Colon (tissue), 2 donors: Measurements from ENCODE around the gene SPA17.
A peak's percentile ranks its signal among the peaks of the same experiment; 100 is the strongest.

Source experiments
- FAIRE-seq: peaks from 2 replicates; lab custom pipeline; 2012; peaks lifted over from hg19 to GRCh38; lab: Jason Lieb, UNC
- donor health status: control.
- donor health status: control.

SPA17 gene

DNA sequence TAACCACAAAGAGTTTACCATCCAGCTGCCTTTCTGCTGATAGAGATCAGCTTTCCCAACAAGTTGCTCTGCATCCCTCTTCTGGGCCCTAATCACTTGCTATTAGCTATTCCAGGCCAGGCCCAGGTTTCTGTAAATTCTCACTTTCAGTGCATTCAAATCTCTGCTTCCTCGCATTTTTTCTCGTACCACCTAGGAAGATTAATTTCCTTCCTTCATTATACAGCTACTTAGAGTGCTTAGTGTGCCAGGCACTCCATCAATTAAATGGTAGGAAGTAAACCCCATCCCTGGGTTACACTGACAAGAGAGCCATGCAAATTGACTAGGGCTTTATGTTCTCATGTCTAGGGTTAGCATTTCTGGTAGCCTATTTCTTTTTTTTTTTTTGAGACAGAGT lies 9.8 kb upstream of the SPA17 start:
- no peak for FAIRE-seq

DNA sequence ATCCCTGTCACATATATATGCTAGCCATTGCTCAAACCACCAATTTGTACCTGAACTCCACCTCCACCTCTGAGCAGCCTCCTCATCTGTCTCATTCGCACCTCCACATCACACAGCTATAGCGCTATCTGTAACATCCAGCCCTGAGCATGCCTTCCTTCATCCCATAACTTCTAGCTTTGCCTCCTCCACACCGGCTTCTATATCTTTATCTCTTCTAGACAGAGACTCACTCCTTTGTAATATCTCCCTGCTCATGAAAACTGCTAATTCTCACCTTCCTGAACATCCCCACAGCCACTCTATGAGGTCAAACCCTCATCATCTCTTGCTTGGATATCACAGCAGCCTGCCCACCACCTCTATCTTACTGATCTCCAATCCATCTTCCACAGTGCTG lies 6.1 kb upstream of the SPA17 start:
- no peak for FAIRE-seq

DNA sequence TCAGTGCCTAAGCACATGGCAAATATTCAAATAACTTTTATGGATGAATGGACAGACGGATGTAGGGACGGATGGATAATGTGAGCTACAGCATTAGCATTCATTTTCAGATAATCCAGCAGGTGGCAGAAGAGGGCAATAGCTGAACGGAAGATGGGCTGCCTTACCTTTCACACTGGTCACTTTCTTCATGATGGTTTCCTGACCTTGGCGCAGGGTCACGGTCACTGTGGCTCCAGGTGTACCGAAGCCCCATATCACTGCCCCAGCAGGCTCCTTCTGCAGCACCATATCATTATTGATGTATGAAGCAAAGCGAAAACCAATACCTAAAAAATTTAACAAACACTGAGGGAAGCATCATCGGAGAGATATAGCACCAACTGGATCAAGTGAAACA lies 4.5 kb upstream of the SPA17 start:
- FAIRE-seq: no peak

DNA sequence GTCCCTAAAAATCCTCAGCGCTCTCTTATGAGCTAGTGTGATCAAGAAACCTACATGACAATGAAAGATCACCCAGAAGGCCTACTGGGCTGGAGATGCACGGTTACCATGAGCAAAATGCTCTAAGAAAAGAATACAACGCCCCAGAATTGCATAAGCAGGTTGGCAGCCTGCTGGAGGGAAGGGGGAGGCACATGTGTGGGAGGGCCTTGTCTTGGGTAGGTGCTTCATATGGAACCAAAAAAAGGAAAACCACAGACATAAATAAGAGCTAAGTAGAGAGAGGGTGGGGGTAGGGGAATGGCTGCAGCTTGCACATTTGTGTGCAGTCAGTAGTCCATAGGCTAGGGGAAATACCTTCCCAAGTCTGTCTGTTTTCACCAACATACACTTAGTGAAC lies 3.0 kb upstream of the SPA17 start:
- no peak for FAIRE-seq

DNA sequence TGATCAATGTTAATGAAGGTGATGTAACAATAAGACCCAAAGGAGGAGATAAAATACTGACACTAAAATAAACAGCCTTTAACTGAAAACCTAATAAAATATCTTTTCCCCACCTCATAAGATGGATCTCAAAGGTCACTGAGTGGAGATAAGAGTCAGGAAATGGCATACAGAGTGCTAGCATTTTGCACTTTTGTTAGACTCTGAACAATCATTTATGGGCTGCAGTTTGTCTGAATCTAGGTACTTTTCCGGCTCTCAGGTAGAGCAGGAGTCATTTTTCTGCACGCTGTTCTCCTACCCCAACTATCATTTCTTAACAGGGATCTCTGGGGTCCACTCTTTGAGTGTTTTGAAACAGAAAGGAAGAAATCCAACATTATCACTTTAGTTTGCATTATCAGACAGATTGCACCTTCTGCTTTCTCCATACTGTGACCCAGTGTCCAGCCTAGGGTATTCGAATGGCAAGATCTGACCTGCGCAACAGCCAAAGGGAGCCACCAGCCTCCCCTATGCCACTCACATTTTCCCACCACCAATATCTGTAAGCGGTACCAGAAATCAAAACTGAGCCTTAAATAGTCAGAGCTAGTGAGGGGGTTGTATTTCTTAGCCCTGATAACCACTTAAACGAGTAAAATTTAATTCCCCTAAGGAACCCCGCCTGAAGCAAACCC lies 1.0 kb upstream of the SPA17 start:
- FAIRE-seq: no peak

DNA sequence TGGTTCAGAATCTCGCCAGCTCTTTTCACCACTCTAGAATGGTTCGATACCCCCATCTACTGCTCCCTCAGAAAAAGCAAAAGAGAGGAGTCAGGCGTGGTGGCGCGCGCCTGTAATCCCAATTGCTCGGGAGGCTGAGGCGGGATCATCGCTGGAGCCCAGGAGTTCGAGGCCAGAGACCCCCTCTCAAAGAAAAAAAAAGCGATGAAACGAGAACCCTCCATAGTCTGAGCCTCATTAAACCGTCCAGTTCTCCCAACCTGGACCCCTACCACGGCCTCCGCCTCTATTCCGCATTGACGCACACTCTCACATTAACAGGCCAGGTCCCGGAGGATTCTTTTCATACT lies 439 bp downstream of the SPA17 start:
- no peak for FAIRE-seq

DNA sequence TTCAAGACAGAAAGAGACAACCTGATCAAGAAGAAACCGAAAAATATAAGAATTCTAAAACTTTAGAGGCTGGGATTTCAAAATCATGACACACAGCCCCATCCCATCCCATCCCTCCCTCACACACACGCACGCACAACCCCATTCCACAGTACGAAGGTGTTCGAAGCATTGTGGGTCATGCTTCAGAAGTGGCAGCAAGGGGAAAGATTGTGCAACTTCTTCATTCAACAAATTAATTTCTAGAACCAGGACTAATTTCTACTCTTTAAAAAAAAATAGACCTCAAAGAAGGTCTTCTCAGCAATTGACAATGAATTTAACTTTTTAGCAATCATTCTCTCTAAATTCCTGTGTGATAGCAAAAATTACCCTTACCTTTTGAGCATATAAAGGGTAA lies 867 bp downstream of the SPA17 start:
- no peak for FAIRE-seq

DNA sequence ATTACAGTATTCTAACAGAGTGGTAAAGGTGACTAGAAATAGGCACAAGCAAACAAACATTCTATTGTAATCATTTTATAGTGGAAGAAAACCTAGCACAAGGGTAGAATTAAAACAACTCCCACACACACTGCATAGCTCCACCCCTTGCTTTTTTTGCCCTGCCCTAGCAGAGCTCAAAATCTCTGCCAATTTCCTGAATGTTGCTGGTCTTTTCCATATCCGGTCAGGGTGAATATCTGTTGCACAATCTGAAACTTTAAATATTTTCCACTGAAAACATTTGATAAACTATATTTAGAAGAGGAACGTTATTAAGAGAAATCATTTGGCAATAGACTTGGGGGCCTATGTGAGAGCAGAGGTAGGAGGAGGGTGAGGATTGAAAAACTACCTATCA lies 2.7 kb downstream of the SPA17 start:
- FAIRE-seq: no peak

DNA sequence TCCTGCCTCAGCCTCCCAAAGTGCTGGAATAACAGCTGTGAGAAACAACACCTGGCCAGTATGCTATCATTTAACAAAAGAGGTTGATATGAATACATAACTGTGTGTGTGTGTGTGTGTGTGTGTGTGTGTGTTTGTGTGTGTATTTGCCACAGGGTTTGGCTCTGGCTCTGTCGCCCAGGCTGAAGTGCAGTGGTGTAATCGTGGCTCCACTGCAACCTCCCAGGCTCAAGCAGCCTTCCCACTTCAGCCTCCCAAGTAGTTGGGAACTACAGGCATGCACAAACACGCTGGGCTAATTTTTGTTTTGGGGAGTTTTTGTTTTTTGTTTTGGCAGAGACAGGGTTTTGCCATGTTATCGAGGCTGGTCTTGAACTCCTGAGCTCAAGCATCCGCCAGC lies 4.7 kb downstream of the SPA17 start:
- no peak for FAIRE-seq

DNA sequence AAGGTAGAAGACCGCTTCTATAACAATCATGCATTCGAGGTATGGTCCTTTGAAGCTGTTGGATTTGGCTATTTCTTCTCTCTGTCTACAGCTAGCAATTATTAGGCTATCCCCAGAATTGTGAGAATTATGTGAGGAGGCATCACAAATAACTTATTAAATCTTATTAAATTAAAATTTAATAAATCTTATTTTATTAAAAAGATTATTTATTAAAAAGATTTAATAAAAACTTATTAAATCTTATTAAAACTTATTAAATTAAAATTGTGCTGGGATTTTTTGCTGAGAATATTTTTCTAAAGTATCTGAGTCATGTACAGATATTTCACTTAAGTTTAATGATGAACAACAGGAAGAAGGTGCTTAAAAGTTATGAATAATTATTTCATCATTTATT lies 7.7 kb downstream of the SPA17 start:
- no peak for FAIRE-seq

DNA sequence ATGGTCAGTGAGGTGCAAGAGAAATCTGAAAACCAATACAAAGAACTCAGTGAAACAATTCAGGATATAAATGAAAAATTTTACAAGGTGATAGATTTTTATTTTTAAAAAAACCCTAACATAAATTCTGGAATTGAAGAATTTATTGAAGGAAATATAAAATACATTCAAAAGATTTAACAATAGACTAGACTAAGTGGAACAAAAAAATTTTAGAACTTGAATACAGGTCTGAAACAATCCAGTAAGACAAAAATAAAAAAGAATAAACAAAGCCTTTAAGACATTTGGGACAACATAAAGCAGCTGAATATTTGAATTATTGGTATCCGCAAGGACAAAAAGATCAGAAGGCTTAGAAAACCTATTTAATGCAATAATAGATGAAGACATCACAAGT lies 8.7 kb downstream of the SPA17 start:
- peak; percentile 65 for FAIRE-seq

DNA sequence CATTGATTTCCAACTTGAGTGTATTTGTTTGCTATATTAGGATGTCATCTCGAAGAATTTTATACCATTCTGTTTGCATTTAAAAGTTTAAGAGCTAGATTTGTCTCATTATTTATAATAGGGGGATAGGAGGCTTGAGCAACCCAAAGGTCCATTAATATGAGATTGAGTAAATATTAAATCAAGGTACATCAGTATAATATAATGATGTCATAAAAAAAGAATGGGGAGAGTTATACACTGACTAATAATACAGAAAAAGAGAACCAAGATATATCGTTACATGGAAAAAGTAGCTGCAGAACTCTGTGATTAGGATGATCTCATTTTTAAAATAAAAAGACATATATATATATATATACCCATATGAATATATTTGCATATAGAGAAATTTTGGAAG lies 19.4 kb downstream of the SPA17 start:
- no peak for FAIRE-seq

DNA sequence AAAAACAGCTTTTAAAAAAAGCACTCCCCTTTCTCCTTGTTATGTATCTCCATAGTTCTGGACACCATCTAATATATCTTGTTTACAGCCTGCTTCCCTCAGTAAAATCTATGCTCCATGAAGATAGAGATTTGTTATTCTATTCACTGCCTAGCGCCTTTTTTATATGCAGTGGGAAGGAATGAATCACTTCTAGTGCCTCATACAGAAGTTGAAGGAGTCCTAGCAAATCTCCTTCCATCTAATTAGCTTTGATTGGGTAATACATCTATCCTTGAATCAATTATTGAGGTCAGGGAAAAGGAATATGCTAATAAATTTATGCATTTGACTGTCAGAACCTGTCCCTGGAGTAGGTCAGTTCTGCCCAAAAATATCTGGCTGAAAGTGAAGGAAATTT lies 25.8 kb downstream of the SPA17 start:
- FAIRE-seq: no peak

DNA sequence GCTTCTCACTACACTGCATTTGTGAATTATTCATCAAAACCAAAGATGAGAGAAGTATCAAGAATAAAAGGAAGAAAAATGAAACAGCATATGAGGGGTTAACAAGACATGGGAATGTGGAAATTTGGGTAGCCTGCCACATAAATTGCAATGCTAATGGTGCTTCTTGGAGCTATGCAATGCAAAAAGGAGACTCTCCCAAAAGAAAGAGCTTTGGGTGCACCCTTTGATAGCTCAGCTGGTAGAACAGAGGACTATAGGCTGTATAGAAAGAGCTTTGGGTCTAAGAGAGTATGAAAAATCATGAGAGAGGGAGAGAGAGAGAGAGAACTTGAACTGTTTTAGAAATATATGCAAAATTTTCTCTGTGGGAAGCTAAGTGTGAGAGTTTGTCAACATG lies 26.3 kb downstream of the SPA17 start:
- FAIRE-seq: no peak

DNA sequence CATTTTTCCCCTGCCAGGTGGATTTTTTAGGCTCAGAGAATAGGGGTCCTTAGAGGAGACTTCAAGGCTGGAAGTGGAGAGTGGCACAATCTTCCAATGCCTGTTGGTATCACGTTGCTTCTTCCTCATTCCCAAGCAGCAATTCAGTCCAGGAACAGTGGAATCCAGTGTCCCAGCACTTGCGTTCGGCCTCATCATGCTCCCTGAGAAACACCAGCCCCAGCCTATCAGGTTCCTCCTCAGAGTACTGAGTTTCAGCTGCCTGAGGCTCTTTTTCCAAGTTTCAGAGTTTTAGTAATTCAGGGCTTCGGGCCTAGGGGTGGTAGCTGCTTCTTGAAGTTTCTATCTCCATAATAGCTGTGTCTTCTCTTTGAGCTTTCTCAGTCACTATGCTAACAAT lies 34.1 kb downstream of the SPA17 start:
- no peak for FAIRE-seq

DNA sequence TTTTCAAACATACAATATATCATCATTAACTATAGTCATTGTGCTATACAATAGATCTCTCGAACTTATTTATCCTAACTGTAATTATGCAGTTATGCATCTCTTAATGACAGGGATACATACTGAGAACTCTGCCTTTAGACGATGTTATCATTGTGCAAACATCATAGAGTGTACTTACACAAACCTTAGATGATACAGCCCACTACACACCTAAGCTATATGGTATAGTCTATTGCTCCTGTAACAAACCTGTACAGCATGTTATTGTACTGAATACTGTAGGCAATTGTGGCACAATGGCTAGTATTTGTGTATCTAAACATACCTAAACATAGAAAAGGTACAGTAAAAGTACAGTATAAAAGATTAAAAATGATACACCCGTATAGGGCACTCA lies 38.7 kb downstream of the SPA17 start:
- FAIRE-seq: peak; percentile 33

DNA sequence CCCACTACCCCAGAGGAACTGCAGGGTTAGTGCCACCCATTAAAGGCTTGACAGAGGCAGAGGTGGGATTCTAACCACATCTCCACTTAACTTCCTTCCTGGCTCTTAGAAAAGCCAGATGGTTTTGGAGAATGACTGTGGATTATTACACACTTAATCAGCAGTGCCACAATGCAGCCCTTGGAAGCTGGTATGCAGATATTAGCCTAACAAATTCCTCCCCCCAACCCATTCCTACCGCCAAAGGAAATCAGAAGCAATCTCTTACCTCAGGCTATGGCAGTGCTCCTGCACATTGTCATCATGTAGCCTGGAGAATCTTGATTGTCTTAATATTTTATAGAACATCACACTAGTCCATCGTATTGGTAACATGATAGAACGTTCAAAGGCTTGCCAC lies 42.9 kb downstream of the SPA17 start:
- no peak for FAIRE-seq

DNA sequence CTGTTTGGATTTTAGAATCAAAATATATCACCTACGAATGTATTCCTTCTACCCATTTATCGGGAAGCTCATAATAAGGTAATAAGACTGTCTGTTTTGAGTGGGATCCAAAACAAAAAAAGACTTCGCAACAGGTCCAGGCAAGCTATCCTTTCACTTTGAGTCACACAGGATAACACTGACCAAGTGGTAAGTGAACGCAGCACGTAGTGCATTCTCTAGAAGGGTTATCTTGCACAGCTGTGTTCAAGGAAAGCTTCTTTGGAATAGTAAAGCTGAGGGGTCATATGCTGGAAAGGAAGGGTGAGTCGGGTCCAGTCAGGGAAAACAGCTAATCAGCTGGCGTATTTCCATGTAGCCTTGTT lies 43.7 kb downstream of the SPA17 start:
- no peak for FAIRE-seq

DNA sequence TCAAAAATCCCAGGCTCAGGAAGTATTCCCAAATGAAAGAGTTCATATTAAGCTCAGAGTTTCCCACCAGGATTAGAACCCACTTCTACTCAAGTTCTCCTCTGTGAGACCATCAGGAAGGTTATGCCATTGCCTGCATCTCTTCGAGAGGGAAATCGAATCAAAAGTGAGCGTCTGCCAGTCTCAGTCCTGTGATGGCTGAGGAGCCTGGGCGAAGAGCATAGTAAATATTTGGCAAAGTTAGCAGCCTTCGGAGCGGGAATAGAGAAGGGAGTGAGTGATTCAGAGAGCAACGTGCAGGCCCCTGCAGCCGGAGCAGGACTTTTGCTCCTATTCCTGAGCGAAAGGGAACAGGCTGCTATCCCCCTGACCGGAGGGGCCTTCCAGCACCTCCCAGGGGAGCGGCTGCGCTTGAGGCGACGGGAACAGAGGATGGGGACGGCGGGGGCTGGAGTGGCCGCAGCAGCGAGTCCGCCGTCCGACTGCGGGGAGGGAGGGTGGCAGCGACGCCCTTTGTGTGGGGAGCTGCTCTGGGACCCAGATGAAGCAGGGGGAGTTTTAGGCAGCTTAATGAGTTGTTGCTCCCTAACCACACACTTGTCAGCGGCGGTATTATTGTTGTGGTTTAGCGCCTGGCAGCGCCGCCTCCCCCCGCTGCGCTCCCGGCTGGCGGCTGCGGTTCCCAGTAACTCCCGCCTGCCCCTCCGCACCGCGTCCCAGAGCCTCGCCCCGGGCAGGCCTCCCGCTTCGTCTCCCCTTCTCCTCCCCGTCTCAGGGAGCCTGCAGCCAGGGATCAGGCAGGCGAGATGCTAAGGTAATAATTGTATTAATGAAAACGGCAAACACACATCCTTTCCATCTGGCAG lies 44.3 kb downstream of the SPA17 start:
- FAIRE-seq: no peak

DNA sequence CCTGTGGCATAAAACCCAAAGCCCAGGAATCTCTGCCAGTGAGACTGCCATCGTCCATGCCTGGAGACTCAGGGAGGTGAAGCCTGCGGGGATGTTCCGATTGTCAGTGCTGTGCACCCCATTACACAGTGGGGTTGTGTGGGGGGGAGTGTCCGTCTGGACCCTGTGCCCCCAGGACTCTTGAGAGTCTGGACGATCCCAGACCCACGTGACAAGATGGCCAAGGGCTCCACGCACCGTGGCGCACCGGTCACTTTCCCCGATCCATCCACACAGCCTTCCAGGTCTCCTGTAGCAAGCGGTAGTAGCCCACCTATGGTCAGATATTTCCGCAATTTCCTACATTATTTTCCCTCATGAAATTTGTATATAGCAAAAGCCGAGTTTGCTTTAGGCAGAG lies 45.1 kb downstream of the SPA17 start:
- no peak for FAIRE-seq

DNA sequence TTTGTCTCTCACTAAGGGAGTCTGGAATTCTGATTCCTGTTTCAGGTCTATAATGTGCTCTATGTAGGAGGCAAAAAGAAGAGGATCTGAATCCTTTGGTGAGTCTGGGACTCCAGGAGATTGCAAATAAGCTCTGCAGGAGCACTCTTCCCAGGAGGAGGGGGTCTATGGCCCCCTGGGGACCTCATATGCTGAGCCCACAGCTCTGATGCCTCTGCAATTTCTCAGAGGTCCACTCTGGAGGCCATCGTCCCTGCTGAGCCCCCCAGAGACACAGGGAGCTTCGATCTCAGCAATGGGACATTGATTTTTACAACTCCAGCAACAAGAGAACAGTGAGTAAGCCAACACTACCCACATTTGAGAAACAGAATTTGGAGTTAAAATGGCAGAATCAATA lies 45.8 kb downstream of the SPA17 start:
- no peak for FAIRE-seq

DNA sequence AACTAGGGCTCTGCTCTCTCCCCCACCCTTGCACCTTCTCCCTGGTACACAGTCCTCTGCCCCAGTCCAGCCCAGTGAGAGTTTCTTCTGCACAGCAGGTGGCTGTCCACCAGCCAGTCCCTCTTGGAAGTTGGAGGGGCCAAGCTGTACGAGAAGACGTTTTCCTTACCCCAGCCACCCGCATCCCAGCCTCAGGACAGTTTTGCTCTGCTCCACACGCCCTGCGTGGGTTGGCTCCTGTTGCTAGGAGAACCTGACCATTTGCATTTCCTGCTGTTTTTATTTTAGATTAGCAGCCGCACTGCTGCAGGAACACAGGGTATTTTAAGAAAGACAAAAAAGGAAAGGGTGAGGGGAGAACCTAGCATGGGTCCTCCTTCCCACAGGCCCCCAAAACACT lies 48.5 kb downstream of the SPA17 start:
- no peak for FAIRE-seq

DNA sequence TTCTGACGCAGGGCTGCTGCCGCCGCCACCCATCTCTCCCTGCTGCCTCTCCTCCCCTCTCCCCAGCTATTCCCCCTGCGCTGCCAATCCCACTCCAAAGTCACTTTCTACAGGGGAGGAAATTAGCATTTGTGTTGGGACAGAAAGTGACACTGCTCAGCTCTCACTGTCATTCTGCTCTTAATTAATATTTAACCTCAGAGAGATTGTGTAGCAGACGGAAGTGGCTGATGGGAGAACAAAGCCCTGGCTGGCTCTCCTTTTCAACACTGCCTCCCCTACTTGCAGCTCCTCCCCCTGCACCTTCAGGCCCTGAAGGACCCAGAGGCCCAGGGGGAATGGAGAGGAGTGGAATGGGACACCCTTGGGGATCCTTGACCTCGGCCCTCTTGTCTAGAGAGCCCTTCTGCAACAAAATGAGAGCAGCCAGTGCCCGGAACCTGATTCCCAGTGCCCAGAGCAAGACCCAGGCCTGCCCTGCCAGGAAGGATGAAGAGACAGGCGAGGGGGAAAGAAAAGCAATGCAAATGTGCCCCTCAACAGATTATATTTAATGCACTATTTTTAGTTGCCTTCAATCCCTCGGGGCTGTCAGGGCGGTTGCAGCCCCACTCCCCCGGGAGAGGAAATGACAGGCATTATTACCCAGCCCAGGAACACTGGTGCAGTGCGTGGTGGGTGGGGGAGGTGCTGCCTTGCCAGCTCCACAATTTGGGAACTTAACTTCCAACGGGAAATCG lies 51.4 kb downstream of the SPA17 start:
- no peak for FAIRE-seq

DNA sequence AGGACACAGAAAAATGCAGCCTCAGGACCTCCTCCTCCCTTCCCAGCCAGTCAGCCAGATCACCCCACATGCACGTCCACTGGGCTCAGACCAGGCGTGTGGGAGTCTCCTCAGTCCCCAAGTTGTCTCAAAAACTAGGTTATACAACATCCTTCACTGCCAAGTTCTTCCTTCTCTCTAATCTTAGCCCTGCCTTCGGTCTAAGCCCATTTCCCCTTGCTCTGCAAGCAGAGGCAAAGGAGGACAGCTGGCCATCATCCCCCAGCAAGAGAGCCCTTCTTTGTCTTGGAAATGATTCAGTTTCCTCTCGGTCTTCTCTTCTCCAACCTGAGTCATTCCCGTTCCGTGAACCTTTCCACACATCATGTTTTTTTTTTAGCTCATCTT lies 52.0 kb downstream of the SPA17 start:
- FAIRE-seq: no peak
